K562 (cell line): Measurements from ENCODE around the gene TBC1D5. TPM values are rescaled to one million over a fixed set of nuclear protein-coding genes. Genes with fewer than 3 reads are reported as not detected.

Experiments used
- ATAC-seq: fragments of 200-7000 bp; cut with Tn5 transposase; 3 replicates; pipeline ENCODE4 v1.9.1; 2020; ENCODE audit warnings: moderate library complexity
- BruUV-seq: library from RNA; stranded (reverse); fragments of 400-500 nt; replicated peaks from 2 replicates; lab custom pipeline; 2021; lab: Mats Ljungman, UMichigan
- CTCF ChIA-PET: fragments of 300-600 bp; formaldehyde crosslinking; extraction: SDS; loops from one replicate; lab custom pipeline; 2021; ENCODE audit warnings: low intra/inter-chr PET ratio; lab: Yijun Ruan, JAX
- POLR2A ChIA-PET: fragments of 300-600, 350-650 bp; sonication (Branson Sonifier 250); formaldehyde crosslinking; extraction: SDS; loops from one replicate; lab custom pipeline; 2021; ENCODE audit warnings: antibody characterized with exemption, inconsistent platforms; lab: Yijun Ruan, JAX
- DNase-seq, 4 experiments: peaks; one replicate each; pipeline versions ENCODE4 v3.0.0 to v3.0.0-alpha.2; 2011 to 2018; ENCODE audit warnings: low spot score in 3 of 4, mixed read lengths in 3 of 4; ENCODE audit errors: extremely low read depth in 1 of 4
- FAIRE-seq: peaks from 2 replicates; lab custom pipeline; 2011; peaks lifted over from hg19 to GRCh38; lab: Jason Lieb, UNC
- H2AFZ ChIP-seq: 2 replicates; pipeline ENCODE4 v1.6.0; 2011; ENCODE audit warnings: low read depth, low read length, control low read depth, inconsistent platforms
- H3K27ac ChIP-seq: fragments of 200-600 bp; 3 replicates; pipeline ENCODE4 v1.8.0; 2011; ENCODE audit warnings: low read depth, mild to moderate bottlenecking, control low read depth, inconsistent platforms, low read length, moderate library complexity, mixed read lengths; ENCODE audit errors: extremely low read depth
- H3K27me3 ChIP-seq, 2 experiments: fragments of 300-600 bp in 1 of 2; 2 replicates in 1 of 2; 3 replicates in 1 of 2; pipeline versions ENCODE4 v1.6.0 to v1.8.0; 2011; ENCODE audit warnings: inconsistent platforms in 2 of 2, low read length in 2 of 2, mild to moderate bottlenecking in 1 of 2, mixed read lengths in 1 of 2, moderate library complexity in 1 of 2; ENCODE audit not compliant: control insufficient read depth in 2 of 2, insufficient read depth in 2 of 2
- H3K36me3 ChIP-seq: fragments of 300-600 bp; 3 replicates; pipeline ENCODE4 v1.8.0; 2011; ENCODE audit warnings: mild to moderate bottlenecking, low read length, inconsistent platforms; ENCODE audit not compliant: control insufficient read depth, insufficient read depth
- H3K4me1 ChIP-seq, 2 experiments: fragments of 200-600 bp in 1 of 2; replicated peaks in 1 of 2; 2 replicates in 1 of 2; 3 replicates in 1 of 2; pipeline versions ENCODE4 v1.5.1 to v1.8.0; 2011; ENCODE audit warnings: inconsistent platforms in 2 of 2, low read length in 2 of 2, mild to moderate bottlenecking in 1 of 2, mixed read lengths in 1 of 2, moderate library complexity in 1 of 2; ENCODE audit not compliant: control insufficient read depth in 2 of 2, insufficient read depth in 2 of 2
- H3K4me2 ChIP-seq: 2 replicates; pipeline ENCODE4 v1.6.1; 2011; ENCODE audit warnings: low read length, control low read depth, inconsistent platforms, mixed read lengths; ENCODE audit not compliant: insufficient read depth
- H3K4me3 ChIP-seq: fragments of 200-600 bp; sonication (generic), shearing (Covaris generic); 2 replicates; pipeline ENCODE4 v1.5.1; 2016; ENCODE audit warnings: control low read depth, inconsistent platforms
- H3K79me2 ChIP-seq: fragments of 200-600 bp; 3 replicates; pipeline ENCODE4 v1.8.0; 2011; ENCODE audit warnings: low read length, inconsistent platforms; ENCODE audit not compliant: control insufficient read depth, insufficient read depth
- H3K9ac ChIP-seq, 2 experiments: 2 replicates each; pipeline versions ENCODE4 v1.6.0 to v1.6.1; 2011; ENCODE audit warnings: low read depth in 2 of 2, low read length in 2 of 2, control low read depth in 1 of 2, inconsistent platforms in 1 of 2, mild to moderate bottlenecking in 1 of 2, mixed read lengths in 1 of 2; ENCODE audit not compliant: insufficient read depth in 1 of 2
- H3K9me1 ChIP-seq: one replicate; pipeline ENCODE4 v1.6.0; 2011; ENCODE audit warnings: inconsistent platforms, mild to moderate bottlenecking, low read length, moderate library complexity; ENCODE audit not compliant: control insufficient read depth, insufficient read depth
- H3K9me3 ChIP-seq: replicated peaks from 2 replicates; pipeline ENCODE4 v1.5.1; 2011; ENCODE audit warnings: low read depth, low read length, inconsistent platforms; ENCODE audit not compliant: control insufficient read depth, insufficient read depth
- H4K20me1 ChIP-seq: replicated peaks from 2 replicates; pipeline ENCODE4 v1.6.1; 2011; ENCODE audit warnings: low read length, inconsistent platforms, mixed read lengths; ENCODE audit not compliant: control insufficient read depth, insufficient read depth
- ETV6 ChIP-seq, 3 experiments: fragments of 150-350 bp in 1 of 3; sonication (generic) in 1 of 3; formaldehyde crosslinking in 1 of 3; IDR thresholded peaks; 2 replicates each; pipeline versions ENCODE4 v1.6.1 to v1.8.0; 2014 to 2022; ENCODE audit warnings: borderline replicate concordance in 2 of 3, low read depth in 2 of 3, antibody characterized with exemption in 1 of 3, low read length in 1 of 3, mild to moderate bottlenecking in 1 of 3, missing genetic modification reagents in 1 of 3
- FOXM1 ChIP-seq, 2 experiments: fragments of 450-650 bp in 1 of 2; sonication (generic) in 1 of 2; formaldehyde crosslinking in 1 of 2; IDR thresholded peaks; 2 replicates each; pipeline versions ENCODE4 v1.6.1 to v1.9.0; 2017 to 2022; ENCODE audit warnings: low read depth in 2 of 2, mild to moderate bottlenecking in 2 of 2, missing genetic modification reagents in 1 of 2, moderate library complexity in 1 of 2
- FUS ChIP-seq: fragments of 200-400 bp; formaldehyde crosslinking; optimal IDR thresholded peaks from 2 replicates; pipeline ENCODE3; 2017; ENCODE audit warnings: low read depth, low read length
- HDGF ChIP-seq: fragments of 450-650 bp; IDR thresholded peaks from 2 replicates; pipeline ENCODE4 v1.6.1; 2016
- KHSRP ChIP-seq: fragments of 450-650 bp; IDR thresholded peaks from 2 replicates; pipeline ENCODE4 v1.6.1; 2017
- MAZ ChIP-seq, 2 experiments: fragments of 450-650 bp in 1 of 2; sonication (generic) in 1 of 2; formaldehyde crosslinking; IDR thresholded peaks in 1 of 2; conservative IDR thresholded peaks in 1 of 2; 2 replicates each; pipeline versions ENCODE4 v1.4.0 to v1.5.0; 2020; ENCODE audit warnings: mild to moderate bottlenecking in 1 of 2, missing genetic modification reagents in 1 of 2
- NEUROD1 ChIP-seq: fragments of 150-350 bp; IDR thresholded peaks from 2 replicates; pipeline ENCODE4 v1.6.1; 2014; ENCODE audit warnings: borderline replicate concordance, low read length, low read depth; ENCODE audit not compliant: partially characterized antibody
- SPI1 ChIP-seq: IDR thresholded peaks from 2 replicates; pipeline ENCODE4 v1.6.1; 2011; ENCODE audit warnings: low read depth, low read length, control low read depth, borderline replicate concordance
- SRSF7 ChIP-seq: fragments of 200-400 bp; formaldehyde crosslinking; optimal IDR thresholded peaks from 2 replicates; pipeline ENCODE3; 2017; ENCODE audit warnings: mild to moderate bottlenecking, low read depth, low read length
- ZNF23 ChIP-seq: fragments of 250-450 bp; sonication (Bioruptor Pico); IDR thresholded peaks from 2 replicates; pipeline ENCODE4 v1.4.0; 2020; ENCODE audit warnings: mild to moderate bottlenecking
- ZNF778 ChIP-seq: fragments of 450-650 bp; formaldehyde crosslinking; IDR thresholded peaks from 2 replicates; pipeline ENCODE4 v1.4.0; 2020; ENCODE audit warnings: mild to moderate bottlenecking, moderate library complexity
- ZZZ3 ChIP-seq: fragments of 450-650 bp; IDR thresholded peaks from 2 replicates; pipeline ENCODE4 v1.6.1; 2016; ENCODE audit warnings: antibody characterized with exemption, mild to moderate bottlenecking, moderate library complexity
- in situ Hi-C: fragments of 300-500 bp; cut with MboI; formaldehyde crosslinking; loops from 4 replicates; pipeline ENCODE4 v1.15.0; 2018; ENCODE audit warnings: inconsistent platforms, mixed read lengths
- intact Hi-C: fragments of 100-400 bp; cut with micrococcal nuclease; formaldehyde crosslinking; loops from 2 replicates; pipeline ENCODE4 v1.14.2; 2022
- polyA plus RNA-seq, 8 experiments: library from polyadenylated mRNA; depleted of rRNA in 4 of 8; stranded (reverse) in 5 of 8; unstranded in 3 of 8; fragments of >200 nt; fragmentation: Nextera tagmentation in 2 of 8; fragmentation: Illumina TruSeq in 1 of 8; extraction: Ambion mirVana in 2 of 8; extraction: Trizol in 1 of 8; gene quantifications; 2 replicates each; pipeline versions ENCODE4 v1.2.1 to v1.2.3, GENCODE V29; 2011 to 2014; ENCODE audit warnings: inconsistent platforms in 1 of 8, missing spikeins in 1 of 8
- total RNA-seq, 7 experiments: library from RNA; depleted of rRNA in 6 of 7; stranded (reverse); fragments of >200 nt in 6 of 7; fragmentation: Illumina TruSeq in 2 of 7; extraction: Trizol in 2 of 7; gene quantifications; 2 replicates each; pipeline versions ENCODE4 v1.2.1 to v1.2.3, GENCODE V29; 2011 to 2021; ENCODE audit warnings: low replicate concordance in 1 of 7
- TF ChIP-seq, protein P1 (sequence below): sonication (generic); formaldehyde crosslinking; IDR thresholded peaks from 2 replicates; pipeline ENCODE4 v1.9.0; 2022; ENCODE audit warnings: mild to moderate bottlenecking, missing genetic modification reagents

The TBC1D5 gene
- total and polyA plus RNA-seq, 9 of the 15 experiments (the other 6 are each of a cell fraction or from before 2014, with no cell fraction given): 2.9 to 38.1 (median 25.6) TPM

DNA sequence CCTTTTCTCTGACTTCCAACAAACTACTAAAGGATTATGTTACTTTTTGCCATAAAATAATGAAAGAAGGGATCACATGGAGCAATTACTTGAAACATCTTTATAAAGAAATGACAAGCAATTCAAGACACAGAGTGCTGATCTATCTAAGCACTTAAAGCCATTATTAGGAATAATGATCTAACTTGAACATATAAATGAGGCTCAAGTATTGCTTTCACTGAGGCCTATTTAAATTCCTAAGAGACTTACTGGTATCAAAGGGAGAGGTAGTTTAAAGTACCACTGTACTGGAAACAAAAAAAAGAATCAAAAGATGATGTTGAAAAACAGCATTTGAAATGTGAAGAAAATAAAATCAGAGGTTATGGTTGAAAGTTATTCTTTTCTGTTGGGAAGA is 482.2 kb downstream of the TBC1D5 start:
- Histone ChIP-seq H2AFZ (no peak overlapping the region), H3K4me3 (no peak overlapping the region), H4K20me1 (no peaks in the 10 kb centered on the region), H3K4me2 (no peak overlapping the region), H3K4me1 (no peaks in the 10 kb centered on the region), H3K36me3 (no peaks in the 10 kb centered on the region), H3K79me2 (no peaks in the 10 kb centered on the region), H3K27me3 (no peaks in the 10 kb centered on the region), H3K9me3 (no peaks in the 10 kb centered on the region), H3K27ac (no peak overlapping the region), H3K9me1 (no peaks in the 10 kb centered on the region), H3K9ac (no peak overlapping the region)
- intact Hi-C loops: no loop called here
- ChIA-PET POLR2A (no interaction called here), CTCF (no interaction called here)
- BruUV-seq: no TSS peak
- FAIRE-seq (no peak), DNase-seq (no peak), ATAC-seq (no peak)
- in situ Hi-C loops: loop anchor here (5.0 kb wide), 1 partner anchor 147 kb away; no protein-coding TSS in a partner anchor
- TF ChIP-seq ZNF23 (CRISPR knock-in tag) (no peak), ETV6 (IDR thresholded peaks at IDR 0.05; ENCODE audit: borderline replicate concordance in 1 of 2, low read depth in 2 of 2, low read length in 1 of 2) (no peak), ETV6 (CRISPR knock-in tag; IDR thresholded peaks at IDR 0.05; ENCODE audit: borderline replicate concordance) (no peak), ZZZ3 (no peak), SPI1 (no peak), MAZ (CRISPR knock-in tag; conservative IDR thresholded peaks at IDR 0.05 in 1 of 2, IDR thresholded peaks at IDR 0.05 in 1 of 2) (no peak), HDGF (no peak), FOXM1 (IDR thresholded peaks at IDR 0.05; ENCODE audit: low read depth) (no peak), FOXM1 (CRISPR knock-in tag; IDR thresholded peaks at IDR 0.05; ENCODE audit: low read depth) (no peak), FUS (no peak), NEUROD1 (no peak), KHSRP (no peak), ZNF778 (CRISPR knock-in tag) (no peak), SRSF7 (no peak)
- TF ChIP-seq, protein P1, sequence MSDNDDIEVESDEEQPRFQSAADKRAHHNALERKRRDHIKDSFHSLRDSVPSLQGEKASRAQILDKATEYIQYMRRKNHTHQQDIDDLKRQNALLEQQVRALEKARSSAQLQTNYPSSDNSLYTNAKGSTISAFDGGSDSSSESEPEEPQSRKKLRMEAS (CRISPR knock-in tag): no peak
